ENCODE measurements around the gene SMAD6. TPM values are rescaled to one million over a fixed set of nuclear protein-coding genes. Genes with fewer than 3 reads are reported as not detected.

The SMAD6 gene
- total RNA-seq, 1 donor from 2014 or later, result 2.7 TPM

DNA sequence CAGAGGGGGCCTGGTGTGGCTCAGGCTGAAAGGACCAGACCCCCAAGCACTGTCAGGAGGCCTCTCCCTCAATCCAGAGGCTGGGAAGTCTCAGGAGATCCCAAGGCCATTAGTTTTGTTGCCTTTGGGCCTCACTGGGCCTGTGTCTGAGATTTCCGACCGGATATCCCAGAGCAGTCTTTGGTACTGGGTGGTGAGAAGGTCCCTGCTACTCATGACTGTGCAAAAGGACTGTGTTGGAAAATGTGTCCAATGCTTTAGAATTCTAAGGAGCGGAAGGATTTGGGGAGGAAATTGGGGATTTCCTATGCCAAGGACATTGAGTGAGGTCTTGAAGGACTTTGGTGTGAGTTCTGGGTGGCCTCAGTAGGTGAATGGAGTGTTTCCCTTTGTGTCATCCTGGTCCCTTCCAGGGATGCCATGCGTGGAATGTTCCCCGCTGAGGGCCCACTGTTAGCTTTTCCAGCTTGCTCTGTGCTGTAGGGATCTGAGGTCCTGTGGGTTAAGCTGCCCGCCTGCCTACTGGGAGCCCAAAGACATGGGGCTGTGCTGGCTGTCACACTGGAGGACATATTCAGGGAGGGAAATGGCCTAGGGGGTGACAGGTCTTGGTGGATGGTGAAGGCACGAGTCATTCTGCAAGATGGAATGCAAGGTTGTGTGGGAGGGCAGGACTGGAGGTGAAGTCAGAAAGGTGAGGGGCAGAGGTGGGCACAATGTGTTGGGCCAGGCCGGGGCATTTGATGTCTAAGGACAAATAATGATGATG is 16.4 kb downstream of the SMAD6 start:
- H3K4me1 Mint-ChIP-seq (ENCODE audit: low read depth, unreplicated experiment), result peaks cover 4% of the 10 kb centered on the region
- Histone ChIP-seq H3K4me1 (ENCODE audit: insufficient read depth, low read length) (peaks cover 29% of the 10 kb centered on the region), H3K79me2 (ENCODE audit: insufficient read depth, low read length) (peaks cover 7% of the 10 kb centered on the region), H3K27ac (ENCODE audit: low read depth, low read length) (no peak overlapping the region), H2AFZ (ENCODE audit: low read depth, low read length) (no peak overlapping the region), H3K9me3 (ENCODE audit: insufficient read depth, low read depth, low read length) (no peaks in the 10 kb centered on the region), H4K20me1 (ENCODE audit: insufficient read depth, low read length) (peaks cover 29% of the 10 kb centered on the region), H3K9ac (ENCODE audit: low read length) (no peak overlapping the region), H3K4me2 (ENCODE audit: low read length) (no peak overlapping the region), H3K27me3 (ENCODE audit: insufficient read depth, low read length) (no peaks in the 10 kb centered on the region), H3K36me3 (ENCODE audit: insufficient read depth, low read length) (no peaks in the 10 kb centered on the region), H3K4me3 (ENCODE audit: insufficient read depth, low read depth, low read length) (no peak overlapping the region)
- peaks cover 10% of the 10 kb centered on the region for H3K27me3 Mint-ChIP-seq (ENCODE audit: low read depth, unreplicated experiment)
- peaks cover 10% of the 10 kb centered on the region for H3K36me3 Mint-ChIP-seq (ENCODE audit: low read depth, unreplicated experiment)
- no peaks in the 10 kb centered on the region for H3K9me3 Mint-ChIP-seq (ENCODE audit: unreplicated experiment)
- TF ChIP-seq CTCF (IDR thresholded peaks at IDR 0.05; ENCODE audit: insufficient read depth, low read depth, low read length) (no peak), EZH2 (IDR thresholded peaks at IDR 0.05; ENCODE audit: insufficient read depth, low read length) (no peak)
- H3K4me3 Mint-ChIP-seq (ENCODE audit: unreplicated experiment), result no peak overlapping the region
- DNase-seq (ENCODE audit: low read depth) (no peak), FAIRE-seq (no peak)
- no peak overlapping the region for H3K27ac Mint-ChIP-seq (ENCODE audit: unreplicated experiment)

- Histone ChIP-seq H3K27me3 (ENCODE audit: insufficient read depth, low read length) (no peaks in the 10 kb centered on the region), H3K36me3 (ENCODE audit: insufficient read depth, low read length) (no peaks in the 10 kb centered on the region), H3K4me3 (ENCODE audit: insufficient read depth, low read depth, low read length) (no peak overlapping the region), H3K4me2 (ENCODE audit: low read length) (no peak overlapping the region), H3K9ac (ENCODE audit: low read length) (no peak overlapping the region), H3K79me2 (ENCODE audit: insufficient read depth, low read length) (peaks cover 9% of the 10 kb centered on the region), H3K27ac (ENCODE audit: low read depth, low read length) (no peak overlapping the region), H4K20me1 (ENCODE audit: insufficient read depth, low read length) (peaks cover 38% of the 10 kb centered on the region), H3K9me3 (ENCODE audit: insufficient read depth, low read depth, low read length) (no peaks in the 10 kb centered on the region), H2AFZ (ENCODE audit: low read depth, low read length) (no peak overlapping the region), H3K4me1 (ENCODE audit: insufficient read depth, low read length) (peaks cover 27% of the 10 kb centered on the region)
- no peaks in the 10 kb centered on the region for H3K9me3 Mint-ChIP-seq (ENCODE audit: unreplicated experiment)
- H3K27me3 Mint-ChIP-seq (ENCODE audit: low read depth, unreplicated experiment), result peaks cover 10% of the 10 kb centered on the region
- H3K27ac Mint-ChIP-seq (ENCODE audit: unreplicated experiment), result no peak overlapping the region
- FAIRE-seq (no peak), DNase-seq (ENCODE audit: low read depth) (no peak)
- H3K4me3 Mint-ChIP-seq (ENCODE audit: unreplicated experiment), result no peak overlapping the region
- peaks cover 8% of the 10 kb centered on the region for H3K4me1 Mint-ChIP-seq (ENCODE audit: low read depth, unreplicated experiment)
- no peak for TF ChIP-seq EZH2 (IDR thresholded peaks at IDR 0.05; ENCODE audit: insufficient read depth, low read length)
- TF ChIP-seq CTCF (IDR thresholded peaks at IDR 0.05; ENCODE audit: insufficient read depth, low read depth, low read length), result no peak
- peaks cover 10% of the 10 kb centered on the region for H3K36me3 Mint-ChIP-seq (ENCODE audit: low read depth, unreplicated experiment)
These were observed 17.4 kb downstream of the SMAD6 start for GRCh38 chr15:66719471-66719870.

All from astrocyte (in vitro differentiated cells and primary cell).